Measurements from ENCODE around the gene HS1BP3. TPM values are rescaled to one million over a fixed set of nuclear protein-coding genes. Genes with fewer than 3 reads are reported as not detected.

The HS1BP3 gene
- total and polyA plus RNA-seq, 2 of the 13 experiments (the other 11 are each of a cell fraction or from before 2014, with no cell fraction given): 15.2 to 22.0 TPM

DNA sequence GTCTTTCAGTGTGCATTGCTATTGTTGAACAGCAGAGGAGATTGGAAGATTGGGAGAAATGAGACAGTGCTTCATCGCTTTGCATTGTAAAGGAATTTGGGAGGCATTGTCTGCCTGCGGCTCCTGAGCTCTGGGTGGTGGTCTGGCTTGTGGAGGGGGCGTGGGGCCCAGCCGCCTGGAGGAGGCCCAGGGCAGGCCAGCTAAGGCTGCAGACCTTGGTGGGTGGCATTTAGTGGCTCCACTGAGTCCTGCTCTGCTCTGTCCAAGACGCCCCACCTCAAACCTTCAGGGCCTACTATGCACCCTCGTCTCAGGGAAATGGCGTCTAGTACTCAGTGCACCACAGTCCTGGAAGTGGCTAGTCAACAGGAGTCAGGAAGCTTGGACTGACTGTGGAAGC, 5.7 kb upstream of the HS1BP3 start:
- no peak for ATAC-seq
- H3K4me3 ChIP-seq (replicated peaks in 1 of 3; ENCODE audit: insufficient read depth in 1 of 3, low read depth in 2 of 3, low read length in 3 of 3): no peak overlapping the region
- DNase-seq (ENCODE audit: low spot score): no peak
- intact Hi-C loops (cut with micrococcal nuclease; ENCODE audit: unreplicated experiment): no loop called here
- H3K27ac ChIP-seq (ENCODE audit: extremely low read length, insufficient read depth, low read length): no peak overlapping the region
- no peak overlapping the region for H2AFZ ChIP-seq (ENCODE audit: low read length)
- no peak for FAIRE-seq
- peaks cover 30% of the 10 kb centered on the region for H3K4me1 ChIP-seq (ENCODE audit: insufficient read depth, low read length)
- CTCF ChIA-PET (ENCODE audit: low intra/inter-chr PET ratio, low total read pairs): no interaction called here
- H4K20me1 ChIP-seq (ENCODE audit: insufficient read depth, low read length): no peaks in the 10 kb centered on the region
- no peaks in the 10 kb centered on the region for H3K36me3 ChIP-seq (replicated peaks in 1 of 2; ENCODE audit: control insufficient read depth in 1 of 2, insufficient read depth in 2 of 2, low read length in 2 of 2)
- H3K9ac ChIP-seq (ENCODE audit: insufficient read depth, low read depth, low read length): no peak overlapping the region
- TF ChIP-seq CEBPG (CRISPR knock-in tag; IDR thresholded peaks at IDR 0.05) (no peak), ZNF235 (CRISPR knock-in tag; IDR thresholded peaks at IDR 0.05; ENCODE audit: borderline replicate concordance) (no peak), SMC3 (IDR thresholded peaks at IDR 0.05; ENCODE audit: low read length) (no peak), ZNF281 (CRISPR knock-in tag; IDR thresholded peaks at IDR 0.05; ENCODE audit: borderline replicate concordance) (no peak), ZNF891 (CRISPR knock-in tag; IDR thresholded peaks at IDR 0.05) (no peak), IKZF1 (IDR thresholded peaks at IDR 0.05) (no peak), ZSCAN31 (CRISPR knock-in tag; IDR thresholded peaks at IDR 0.05; ENCODE audit: low read depth) (no peak)
- H3K27me3 ChIP-seq (ENCODE audit: control insufficient read depth in 1 of 2, insufficient read depth in 2 of 2, low read length in 2 of 2): peaks cover 8 to 38% of the 10 kb centered on the region in 2 experiments; a peak in 4 of 5 replicates
- H3K79me2 ChIP-seq (ENCODE audit: insufficient read depth, low read length): no peaks in the 10 kb centered on the region
- no peaks in the 10 kb centered on the region for H3K9me3 ChIP-seq (ENCODE audit: low read length)
- 31% methylated on average over 7 of the region's 7 CpGs for WGBS (ENCODE audit: low lambda C conversion rate)
- in situ Hi-C loops (cut with HindIII; ENCODE audit: extremely low pct_ligation_motif_present, low pct_unique_long_range_greater_than_20kb): loop anchor here (25.0 kb wide), 1 partner anchor 306 kb away; no protein-coding TSS in a partner anchor
- POLR2A ChIA-PET: interaction anchor here (0.8 to 2.0 kb wide), 3 partner anchors 9 to 19 kb away, joined by 3 to 8 read pairs (median 3); partner anchors contain the start of gene GDF7
- no TSS peak for BruUV-seq (replicated peaks)
- no peak overlapping the region for H3K4me2 ChIP-seq (ENCODE audit: low read depth, low read length)

DNA sequence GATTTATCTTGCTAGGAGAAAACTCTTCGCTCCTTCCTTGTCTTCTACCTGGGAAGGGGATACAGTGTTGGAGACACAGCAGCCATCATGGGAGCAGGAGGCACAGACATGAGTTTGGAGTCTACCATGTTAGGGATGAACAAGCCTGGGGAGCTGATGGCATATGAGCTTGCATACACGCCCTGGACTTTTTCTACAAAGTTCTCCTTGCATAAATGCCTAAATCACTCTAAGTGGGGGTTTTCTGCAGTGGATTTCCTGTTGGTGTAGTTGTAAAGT, 3.6 kb upstream of the HS1BP3 start:
- H4K20me1 ChIP-seq (ENCODE audit: insufficient read depth, low read length): no peaks in the 10 kb centered on the region
- no peak for ATAC-seq
- H3K4me3 ChIP-seq (replicated peaks in 1 of 3; ENCODE audit: insufficient read depth in 1 of 3, low read depth in 2 of 3, low read length in 3 of 3): no peak overlapping the region
- CTCF ChIA-PET (ENCODE audit: low intra/inter-chr PET ratio, low total read pairs): no interaction called here
- H3K79me2 ChIP-seq (ENCODE audit: insufficient read depth, low read length): peaks cover 6% of the 10 kb centered on the region
- intact Hi-C loops (cut with micrococcal nuclease; ENCODE audit: unreplicated experiment) (no loop called here), in situ Hi-C loops (cut with HindIII; ENCODE audit: extremely low pct_ligation_motif_present, low pct_unique_long_range_greater_than_20kb) (loop anchor here (25.0 kb wide), 1 partner anchor 308 kb away; no protein-coding TSS in a partner anchor)
- no peak for DNase-seq (ENCODE audit: low spot score)
- TF ChIP-seq ZMYM3 (CRISPR knock-in tag; IDR thresholded peaks at IDR 0.05) (0 out of 2 replicates have a peak, but pooled peaks have one; percentile 33), DNMT1 (CRISPR knock-in tag; IDR thresholded peaks at IDR 0.05) (no peak), ZNF841 (CRISPR knock-in tag; IDR thresholded peaks at IDR 0.05; ENCODE audit: borderline replicate concordance) (no peak)
- TF ChIP-seq, protein P1, sequence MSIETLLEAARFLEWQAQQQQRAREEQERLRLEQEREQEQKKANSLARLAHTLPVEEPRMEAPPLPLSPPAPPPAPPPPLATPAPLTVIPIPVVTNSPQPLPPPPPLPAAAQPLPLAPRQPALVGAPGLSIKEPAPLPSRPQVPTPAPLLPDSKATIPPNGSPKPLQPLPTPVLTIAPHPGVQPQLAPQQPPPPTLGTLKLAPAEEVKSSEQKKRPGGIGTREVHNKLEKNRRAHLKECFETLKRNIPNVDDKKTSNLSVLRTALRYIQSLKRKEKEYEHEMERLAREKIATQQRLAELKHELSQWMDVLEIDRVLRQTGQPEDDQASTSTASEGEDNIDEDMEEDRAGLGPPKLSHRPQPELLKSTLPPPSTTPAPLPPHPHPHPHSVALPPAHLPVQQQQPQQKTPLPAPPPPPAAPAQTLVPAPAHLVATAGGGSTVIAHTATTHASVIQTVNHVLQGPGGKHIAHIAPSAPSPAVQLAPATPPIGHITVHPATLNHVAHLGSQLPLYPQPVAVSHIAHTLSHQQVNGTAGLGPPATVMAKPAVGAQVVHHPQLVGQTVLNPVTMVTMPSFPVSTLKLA (IDR thresholded peaks at IDR 0.05): 0 out of 2 replicates have a peak, but pooled peaks have one; percentile 1
- H3K36me3 ChIP-seq (replicated peaks in 1 of 2; ENCODE audit: control insufficient read depth in 1 of 2, insufficient read depth in 2 of 2, low read length in 2 of 2): no peaks in the 10 kb centered on the region
- no TSS peak for BruUV-seq (replicated peaks)
- H3K27ac ChIP-seq (ENCODE audit: extremely low read length, insufficient read depth, low read length): no peak overlapping the region
- no peak for FAIRE-seq
- peaks cover 37% of the 10 kb centered on the region for H3K4me1 ChIP-seq (ENCODE audit: insufficient read depth, low read length)
- H3K9ac ChIP-seq (ENCODE audit: insufficient read depth, low read depth, low read length): no peak overlapping the region
- no peak overlapping the region for H2AFZ ChIP-seq (ENCODE audit: low read length)
- no peak overlapping the region for H3K4me2 ChIP-seq (ENCODE audit: low read depth, low read length)
- POLR2A ChIA-PET: interaction anchor here (0.5 to 1.1 kb wide), 3 partner anchors 21 to 210 kb away, joined by 3 to 5 read pairs (median 3); no protein-coding TSS in a partner anchor
- no peaks in the 10 kb centered on the region for H3K9me3 ChIP-seq (ENCODE audit: low read length)
- 34% methylated on average over 2 of the region's 2 CpGs for WGBS (ENCODE audit: low lambda C conversion rate)
- peaks cover 8 to 30% of the 10 kb centered on the region in 2 experiments; a peak in 4 of 5 replicates for H3K27me3 ChIP-seq (ENCODE audit: control insufficient read depth in 1 of 2, insufficient read depth in 2 of 2, low read length in 2 of 2)

All from HepG2 (cell line).